CD4-positive, alpha-beta T cell treated with Interleukin-6 for 4 hours (primary cell): ENCODE data around the gene HAP1.
"Not testable (repeated sequence)": the region's sequence is repeated elsewhere in the genome, so short reads cannot be mapped to it uniquely, and the experiment has no call there.

Experiments
- DNase-seq: peaks from one replicate; pipeline ENCODE4 v3.0.0-alpha.2; 2020; ENCODE audit warnings: mixed read lengths

The HAP1 gene

GRCh38 chr17:41734139-41734948 lies at the start of gene HAP1:
HAP1 (minus strand) TSS chr17:41734643; CDS start chr17:41734634, 9 bp downstream.
- DNase-seq: peak; percentile 13

GRCh38 chr17:41782142-41782541 lies 47.7 kb upstream of the HAP1 start:
- DNase-seq: no peak

GRCh38 chr17:41781404-41782110 lies 47.1 kb upstream of the HAP1 start:
- DNase-seq: no peak

- DNase-seq: no peak
Observed at GRCh38 chr17:41779954-41780353, 45.5 kb upstream of the HAP1 start.

GRCh38 chr17:41777574-41778188 lies 43.2 kb upstream of the HAP1 start:
- no peak for DNase-seq

GRCh38 chr17:41777157-41777573 lies 42.7 kb upstream of the HAP1 start:
- no peak for DNase-seq

- DNase-seq: not testable (repeated sequence)
Observed at GRCh38 chr17:41776262-41776900, 41.9 kb upstream of the HAP1 start.

- DNase-seq: no peak
Observed at GRCh38 chr17:41775394-41776226, 41.2 kb upstream of the HAP1 start.

- no peak for DNase-seq
Observed at GRCh38 chr17:41773731-41774193, 39.3 kb upstream of the HAP1 start.

GRCh38 chr17:41773190-41773588 lies 38.7 kb upstream of the HAP1 start:
- no peak for DNase-seq

GRCh38 chr17:41772586-41773189 lies 38.2 kb upstream of the HAP1 start:
- no peak for DNase-seq

GRCh38 chr17:41772218-41772585 lies 37.8 kb upstream of the HAP1 start:
- no peak for DNase-seq

GRCh38 chr17:41771389-41772206 lies 37.2 kb upstream of the HAP1 start:
- no peak for DNase-seq

GRCh38 chr17:41769985-41770384 lies 35.5 kb upstream of the HAP1 start:
- no peak for DNase-seq

GRCh38 chr17:41769346-41769862 lies 35.0 kb upstream of the HAP1 start:
- no peak for DNase-seq

GRCh38 chr17:41768682-41769288 lies 34.3 kb upstream of the HAP1 start:
- no peak for DNase-seq

GRCh38 chr17:41767324-41768042 lies 33.0 kb upstream of the HAP1 start:
- DNase-seq: no peak

GRCh38 chr17:41766135-41766534 lies 31.7 kb upstream of the HAP1 start:
- DNase-seq: no peak

GRCh38 chr17:41763327-41763726 lies 28.9 kb upstream of the HAP1 start:
- no peak for DNase-seq

- no peak for DNase-seq
Observed at GRCh38 chr17:41762841-41763240, 28.4 kb upstream of the HAP1 start.
